Skeletal muscle satellite cell (primary cell): Measurements from ENCODE around the gene SLC24A4.

Source experiments
- H3K27me3 ChIP-seq: 2 replicates; pipeline ENCODE4 v1.7.0; 2013; ENCODE audit warnings: low read length; ENCODE audit not compliant: control insufficient read depth, insufficient read depth
- H3K36me3 ChIP-seq: 2 replicates; pipeline ENCODE4 v1.7.0; 2013; ENCODE audit warnings: mild to moderate bottlenecking, control low read depth, low read length; ENCODE audit not compliant: insufficient read depth
- H3K4me1 ChIP-seq: 2 replicates; pipeline ENCODE4 v1.7.0; 2013; ENCODE audit warnings: low read length; ENCODE audit not compliant: control insufficient read depth, insufficient read depth
- H3K4me2 ChIP-seq: 2 replicates; pipeline ENCODE4 v1.7.0; 2013; ENCODE audit warnings: mild to moderate bottlenecking, low read length
- H3K4me3 ChIP-seq: 2 replicates; pipeline ENCODE4 v1.7.0; 2013; ENCODE audit warnings: low read length
- H3K9ac ChIP-seq: 2 replicates; pipeline ENCODE4 v1.7.0; 2013; ENCODE audit warnings: mild to moderate bottlenecking, low read depth, low read length, moderate library complexity
- H3K9me3 ChIP-seq: replicated peaks from 2 replicates; pipeline ENCODE4 v1.7.0; 2013; ENCODE audit warnings: mild to moderate bottlenecking, control low read depth, low read length

The SLC24A4 gene

GRCh38 chr14:92409043-92409442 lies 86.1 kb downstream of the SLC24A4 start:
- Histone ChIP-seq H3K9me3 (no peaks in the 10 kb centered on the region), H3K27me3 (peaks cover 16% of the 10 kb centered on the region), H3K36me3 (no peaks in the 10 kb centered on the region), H3K4me2 (no peak overlapping the region), H3K4me3 (no peak overlapping the region), H3K9ac (no peak overlapping the region), H3K4me1 (no peaks in the 10 kb centered on the region)

GRCh38 chr14:92411135-92411534 lies 88.2 kb downstream of the SLC24A4 start:
- Histone ChIP-seq H3K4me2 (no peak overlapping the region), H3K9me3 (no peaks in the 10 kb centered on the region), H3K4me3 (no peak overlapping the region), H3K27me3 (peaks cover 16% of the 10 kb centered on the region), H3K36me3 (no peaks in the 10 kb centered on the region), H3K9ac (no peak overlapping the region), H3K4me1 (no peaks in the 10 kb centered on the region)

GRCh38 chr14:92411941-92412340 lies 89.0 kb downstream of the SLC24A4 start:
- Histone ChIP-seq H3K4me2 (no peak overlapping the region), H3K9ac (no peak overlapping the region), H3K27me3 (peaks cover 16% of the 10 kb centered on the region), H3K4me3 (no peak overlapping the region), H3K36me3 (no peaks in the 10 kb centered on the region), H3K4me1 (no peaks in the 10 kb centered on the region), H3K9me3 (no peaks in the 10 kb centered on the region)

- Histone ChIP-seq H3K4me2 (no peak overlapping the region), H3K4me3 (no peak overlapping the region), H3K36me3 (no peaks in the 10 kb centered on the region), H3K9me3 (no peaks in the 10 kb centered on the region), H3K27me3 (peaks cover 16% of the 10 kb centered on the region), H3K4me1 (no peaks in the 10 kb centered on the region), H3K9ac (no peak overlapping the region)
Measured at GRCh38 chr14:92412912-92413311, 89.9 kb downstream of the SLC24A4 start.

- Histone ChIP-seq H3K27me3 (peaks cover 16% of the 10 kb centered on the region), H3K9me3 (no peaks in the 10 kb centered on the region), H3K4me1 (no peaks in the 10 kb centered on the region), H3K36me3 (no peaks in the 10 kb centered on the region), H3K4me3 (no peak overlapping the region), H3K4me2 (no peak overlapping the region), H3K9ac (no peak overlapping the region)
Measured at GRCh38 chr14:92413379-92413778, 90.4 kb downstream of the SLC24A4 start.

GRCh38 chr14:92414690-92415445 lies 91.9 kb downstream of the SLC24A4 start:
- Histone ChIP-seq H3K4me3 (no peak overlapping the region), H3K27me3 (peaks cover 16% of the 10 kb centered on the region), H3K4me2 (no peak overlapping the region), H3K9ac (no peak overlapping the region), H3K9me3 (no peaks in the 10 kb centered on the region), H3K4me1 (no peaks in the 10 kb centered on the region), H3K36me3 (no peaks in the 10 kb centered on the region)

- no peaks in the 10 kb centered on the region for H3K9me3 ChIP-seq
- H3K4me2 ChIP-seq = no peak overlapping the region
- no peaks in the 10 kb centered on the region for H3K36me3 ChIP-seq
- no peak overlapping the region for H3K9ac ChIP-seq
- no peak overlapping the region for H3K4me3 ChIP-seq
- H3K4me1 ChIP-seq = no peaks in the 10 kb centered on the region
- peaks cover 16% of the 10 kb centered on the region for H3K27me3 ChIP-seq
Measured at GRCh38 chr14:92415969-92416368, 93.0 kb downstream of the SLC24A4 start.

- Histone ChIP-seq H3K9ac (no peak overlapping the region), H3K27me3 (peaks cover 16% of the 10 kb centered on the region), H3K4me3 (no peak overlapping the region)
Measured at GRCh38 chr14:92416544-92416943, 93.6 kb downstream of the SLC24A4 start.

GRCh38 chr14:92417759-92418158 lies 94.8 kb downstream of the SLC24A4 start:
- no peaks in the 10 kb centered on the region for H3K9me3 ChIP-seq
- H3K9ac ChIP-seq = no peak overlapping the region
- no peaks in the 10 kb centered on the region for H3K36me3 ChIP-seq
- H3K4me3 ChIP-seq = no peak overlapping the region
- H3K4me2 ChIP-seq = no peak overlapping the region
- H3K4me1 ChIP-seq = no peaks in the 10 kb centered on the region
- H3K27me3 ChIP-seq = peaks cover 10% of the 10 kb centered on the region

More at GRCh38 chr14:92416544-92416943, 93.6 kb downstream of the SLC24A4 start:
- H3K9me3 ChIP-seq = no peaks in the 10 kb centered on the region
- H3K36me3 ChIP-seq = no peaks in the 10 kb centered on the region
- H3K4me2 ChIP-seq = no peak overlapping the region
- H3K4me1 ChIP-seq = no peaks in the 10 kb centered on the region

- H3K9ac ChIP-seq = no peak overlapping the region
- peaks cover 13% of the 10 kb centered on the region for H3K4me1 ChIP-seq
- peaks cover 8% of the 10 kb centered on the region for H3K9me3 ChIP-seq
- H3K36me3 ChIP-seq = no peaks in the 10 kb centered on the region
- H3K4me2 ChIP-seq = no peak overlapping the region
- no peaks in the 10 kb centered on the region for H3K27me3 ChIP-seq
- H3K4me3 ChIP-seq = no peak overlapping the region
Measured at GRCh38 chr14:92421751-92422150, 98.8 kb downstream of the SLC24A4 start.

- Histone ChIP-seq H3K4me3 (no peak overlapping the region), H3K4me1 (peaks cover 13% of the 10 kb centered on the region), H3K9me3 (peaks cover 8% of the 10 kb centered on the region), H3K27me3 (no peaks in the 10 kb centered on the region), H3K4me2 (no peak overlapping the region), H3K36me3 (no peaks in the 10 kb centered on the region), H3K9ac (no peak overlapping the region)
Measured at GRCh38 chr14:92425101-92425500, 102.1 kb downstream of the SLC24A4 start.

- H3K27me3 ChIP-seq = peaks cover 7% of the 10 kb centered on the region
- no peak overlapping the region for H3K9ac ChIP-seq
- peaks cover 13% of the 10 kb centered on the region for H3K4me1 ChIP-seq
- H3K36me3 ChIP-seq = no peaks in the 10 kb centered on the region
- H3K4me2 ChIP-seq = peak overlapping the region; percentile 19
- no peak overlapping the region for H3K4me3 ChIP-seq
- H3K9me3 ChIP-seq = peaks cover 8% of the 10 kb centered on the region
Measured at GRCh38 chr14:92426237-92426636, 103.3 kb downstream of the SLC24A4 start.
